Stimulated activated CD8-positive, alpha-beta memory T cell treated with anti-CD3 and anti-CD28 coated beads, Interleukin-7, amount 100 ng/mL, for 1 hour (primary cell): Measurements from ENCODE around the gene IL22RA1.
A peak's percentile ranks its signal among the peaks of the same experiment; 100 is the strongest.

Source experiments
- DNase-seq, 2 donors: peaks; one replicate each; pipeline ENCODE4 v3.0.0-alpha.2; 2020; ENCODE audit warnings: low read depth in 2 of 2

IL22RA1 gene

DNA sequence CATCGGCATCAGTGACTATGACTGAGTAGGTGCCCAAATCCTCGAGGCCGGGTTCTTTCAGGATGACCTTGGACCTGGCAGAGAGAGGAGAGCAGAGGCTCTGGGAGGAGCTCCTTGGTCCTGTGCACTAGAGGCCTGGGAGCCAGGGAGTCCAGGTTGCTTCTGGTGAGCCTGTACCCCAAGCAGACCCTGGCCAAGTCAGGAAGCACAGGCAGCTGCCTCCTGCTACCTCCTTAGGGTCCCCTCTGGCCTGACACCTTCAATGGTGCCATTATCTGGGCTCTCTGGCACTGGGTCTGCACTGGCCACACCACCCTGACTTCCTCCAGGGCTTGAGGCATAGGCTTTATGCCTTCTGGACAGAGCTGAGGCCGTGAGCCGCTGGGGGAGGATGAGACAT, 68.7 kb downstream of the IL22RA1 start:
- no peak for DNase-seq

DNA sequence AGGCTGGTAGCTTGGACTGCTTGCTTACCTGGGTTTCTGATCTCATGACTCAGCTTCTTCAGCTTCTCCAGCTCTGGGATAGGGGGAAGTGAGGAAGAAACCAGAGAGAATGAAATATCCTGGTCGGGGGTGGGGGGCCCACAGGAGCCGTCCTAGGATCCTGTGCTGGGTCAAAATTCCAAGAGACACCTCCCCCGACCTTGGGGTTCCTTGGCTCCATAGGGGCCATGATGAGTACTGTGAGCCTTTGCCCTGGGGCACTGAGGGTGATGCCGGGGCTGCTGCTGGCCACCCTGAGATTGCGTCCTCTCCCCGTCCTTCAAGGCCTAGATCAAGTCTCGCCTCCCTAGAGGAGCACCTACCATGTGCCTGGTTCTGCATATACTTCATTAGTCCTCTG, 71.0 kb downstream of the IL22RA1 start:
- no peak for DNase-seq

DNA sequence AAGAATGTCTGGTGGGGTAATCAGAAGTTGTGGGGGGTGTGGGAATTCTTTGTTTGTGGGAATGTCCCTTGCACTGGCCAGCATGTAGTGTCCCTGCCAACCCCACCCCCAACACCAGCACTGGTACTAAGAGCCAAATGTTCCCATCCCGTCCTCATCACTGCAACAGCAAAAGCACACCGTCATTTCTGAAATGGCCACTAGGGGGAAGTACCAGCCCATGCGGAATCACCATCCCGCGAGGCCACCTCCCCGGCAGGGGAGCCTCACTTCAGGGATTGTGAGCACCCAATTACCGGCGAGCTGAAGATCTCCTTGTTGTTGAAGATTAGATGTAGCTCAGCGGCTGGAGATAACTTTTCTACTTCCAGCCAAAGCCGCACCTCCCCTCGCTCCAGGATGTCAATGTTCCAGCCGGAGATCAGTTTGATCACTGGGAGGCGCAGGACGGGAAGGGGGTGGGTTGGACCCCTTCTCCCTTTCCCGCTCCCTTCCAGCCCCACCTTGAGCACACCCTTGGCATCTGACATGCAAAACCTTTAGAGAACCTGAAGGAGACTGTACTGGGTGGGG, 72.0 kb downstream of the IL22RA1 start:
- peak; percentile 34 to 45 for DNase-seq

DNA sequence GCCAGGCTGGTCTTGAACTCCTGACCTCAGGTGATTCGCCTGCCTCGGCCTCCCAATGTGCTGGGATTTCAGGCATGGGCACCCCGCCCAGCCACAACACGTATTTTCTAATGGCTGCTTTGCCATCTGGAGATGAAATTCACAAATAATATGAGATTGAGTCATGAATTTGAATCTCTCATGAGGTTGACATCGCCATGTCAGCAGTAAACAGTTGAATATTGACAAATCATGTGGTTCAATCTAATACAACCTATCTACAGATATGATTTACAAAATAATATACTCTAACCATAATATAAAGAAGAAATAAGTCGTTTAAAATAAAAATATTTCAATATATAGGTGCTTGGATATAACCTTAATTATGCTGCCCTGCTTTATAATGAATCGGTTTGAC, 73.1 kb downstream of the IL22RA1 start:
- DNase-seq: no peak
